ENCODE results near the gene CYP27C1. TPM values are rescaled to one million over a fixed set of nuclear protein-coding genes. Genes with fewer than 3 reads are reported as not detected.

CYP27C1 gene
- total and polyA plus RNA-seq, 9 of the 15 experiments (the other 6 are each of a cell fraction or from before 2014, with no cell fraction given): not detected

- 2% methylated on average over 13 of the region's 13 CpGs for WGBS (ENCODE audit: insufficient coverage, low coverage, missing lambda C conversion rate)
- BruUV-seq (replicated peaks): no TSS peak
- Histone ChIP-seq H3K27ac (ENCODE audit: extremely low read depth, low read depth, low read length) (no peak overlapping the region), H3K4me2 (ENCODE audit: insufficient read depth, low read length) (0 out of 2 replicates have a peak overlapping the region, but pooled peaks have one; percentile 6), H3K36me3 (ENCODE audit: control insufficient read depth, insufficient read depth, low read length) (no peaks in the 10 kb centered on the region), H3K9me3 (replicated peaks; ENCODE audit: control insufficient read depth, insufficient read depth, low read depth, low read length) (no peaks in the 10 kb centered on the region), H4K20me1 (replicated peaks; ENCODE audit: control insufficient read depth, insufficient read depth, low read length) (no peaks in the 10 kb centered on the region), H2AFZ (ENCODE audit: low read depth, low read length) (no peak overlapping the region), H3K9me1 (ENCODE audit: control insufficient read depth, insufficient read depth, low read length) (no peaks in the 10 kb centered on the region), H3K4me3 (no peak overlapping the region), H3K9ac (ENCODE audit: insufficient read depth in 1 of 2, low read depth in 2 of 2, low read length in 2 of 2) (0 out of 4 replicates have a peak overlapping the region, but pooled peaks of 1 of the 2 experiments have one; percentile 20), H3K79me2 (ENCODE audit: control insufficient read depth, insufficient read depth, low read length) (no peaks in the 10 kb centered on the region), H3K27me3 (ENCODE audit: control insufficient read depth in 2 of 2, insufficient read depth in 2 of 2, low read length in 2 of 2) (peaks cover 9 to 52% of the 10 kb centered on the region in 2 experiments; a peak in 4 of 5 replicates), H3K4me1 (replicated peaks in 1 of 2; ENCODE audit: control insufficient read depth in 2 of 2, insufficient read depth in 2 of 2, low read length in 2 of 2) (peaks cover 0 to 3% of the 10 kb centered on the region in 2 experiments; a peak in 1 of 5 replicates)
- FAIRE-seq (no peak), DNase-seq (ENCODE audit: extremely low read depth in 1 of 4, low spot score in 3 of 4) (no peak), ATAC-seq (no peak)
- CTCF ChIA-PET (ENCODE audit: low intra/inter-chr PET ratio): no interaction called here
- no peak for TF ChIP-seq ZNF282 (CRISPR knock-in tag; IDR thresholded peaks at IDR 0.05)
- no peak for TF ChIP-seq GABPB1 (CRISPR knock-in tag; IDR thresholded peaks at IDR 0.05)
- TF ChIP-seq ZNF197 (CRISPR knock-in tag; IDR thresholded peaks at IDR 0.05; ENCODE audit: low read depth): no peak
- TF ChIP-seq ZBTB49 (CRISPR knock-in tag; IDR thresholded peaks at IDR 0.05; ENCODE audit: borderline replicate concordance): no peak
- TF ChIP-seq CBX8 (IDR thresholded peaks at IDR 0.05; ENCODE audit: borderline replicate concordance, extremely low read depth, low read depth, low read length, poor library complexity, severe bottlenecking): no peak
- intact Hi-C loops (cut with micrococcal nuclease): no loop called here
- POLR2A ChIA-PET: interaction anchor here (0.6 to 0.8 kb wide), 2 partner anchors 8 to 47 kb away, joined by 3 to 4 read pairs; no protein-coding TSS in a partner anchor
- in situ Hi-C loops (cut with MboI): no loop called here
Measured at GRCh38 chr2:127140538-127140937, 79.6 kb downstream of the CYP27C1 start.
